Measurements from ENCODE around the gene IRGM.

DNA sequence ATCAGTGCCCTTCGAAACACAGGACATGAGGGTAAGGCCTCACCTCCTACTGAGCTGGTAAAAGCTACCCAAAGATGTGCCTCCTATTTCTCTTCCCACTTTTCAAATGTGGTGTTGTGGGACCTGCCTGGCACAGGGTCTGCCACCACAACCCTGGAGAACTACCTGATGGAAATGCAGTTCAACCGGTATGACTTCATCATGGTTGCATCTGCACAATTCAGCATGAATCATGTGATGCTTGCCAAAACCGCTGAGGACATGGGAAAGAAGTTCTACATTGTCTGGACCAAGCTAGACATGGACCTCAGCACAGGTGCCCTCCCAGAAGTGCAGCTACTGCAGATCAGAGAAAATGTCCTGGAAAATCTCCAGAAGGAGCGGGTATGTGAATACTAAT lies 1.9 kb downstream of the IRGM start:
- TF ChIP-seq, protein P1, sequence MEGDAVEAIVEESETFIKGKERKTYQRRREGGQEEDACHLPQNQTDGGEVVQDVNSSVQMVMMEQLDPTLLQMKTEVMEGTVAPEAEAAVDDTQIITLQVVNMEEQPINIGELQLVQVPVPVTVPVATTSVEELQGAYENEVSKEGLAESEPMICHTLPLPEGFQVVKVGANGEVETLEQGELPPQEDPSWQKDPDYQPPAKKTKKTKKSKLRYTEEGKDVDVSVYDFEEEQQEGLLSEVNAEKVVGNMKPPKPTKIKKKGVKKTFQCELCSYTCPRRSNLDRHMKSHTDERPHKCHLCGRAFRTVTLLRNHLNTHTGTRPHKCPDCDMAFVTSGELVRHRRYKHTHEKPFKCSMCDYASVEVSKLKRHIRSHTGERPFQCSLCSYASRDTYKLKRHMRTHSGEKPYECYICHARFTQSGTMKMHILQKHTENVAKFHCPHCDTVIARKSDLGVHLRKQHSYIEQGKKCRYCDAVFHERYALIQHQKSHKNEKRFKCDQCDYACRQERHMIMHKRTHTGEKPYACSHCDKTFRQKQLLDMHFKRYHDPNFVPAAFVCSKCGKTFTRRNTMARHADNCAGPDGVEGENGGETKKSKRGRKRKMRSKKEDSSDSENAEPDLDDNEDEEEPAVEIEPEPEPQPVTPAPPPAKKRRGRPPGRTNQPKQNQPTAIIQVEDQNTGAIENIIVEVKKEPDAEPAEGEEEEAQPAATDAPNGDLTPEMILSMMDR (IDR thresholded peaks at IDR 0.05) = no peak
- TF ChIP-seq POLR2A (IDR thresholded peaks at IDR 0.05) = no peak

Measured in tibial nerve (tissue), 3 donors.